GM12872 (cell line): ENCODE measurements around the gene MERTK.

Experiments used
- TF ChIP-seq, protein P1 (sequence below): IDR thresholded peaks from 3 replicates; pipeline ENCODE4 v1.5.1; 2011; ENCODE audit warnings: low read depth, mild to moderate bottlenecking, low read length, moderate library complexity; ENCODE audit not compliant: insufficient read depth

Gene MERTK

DNA sequence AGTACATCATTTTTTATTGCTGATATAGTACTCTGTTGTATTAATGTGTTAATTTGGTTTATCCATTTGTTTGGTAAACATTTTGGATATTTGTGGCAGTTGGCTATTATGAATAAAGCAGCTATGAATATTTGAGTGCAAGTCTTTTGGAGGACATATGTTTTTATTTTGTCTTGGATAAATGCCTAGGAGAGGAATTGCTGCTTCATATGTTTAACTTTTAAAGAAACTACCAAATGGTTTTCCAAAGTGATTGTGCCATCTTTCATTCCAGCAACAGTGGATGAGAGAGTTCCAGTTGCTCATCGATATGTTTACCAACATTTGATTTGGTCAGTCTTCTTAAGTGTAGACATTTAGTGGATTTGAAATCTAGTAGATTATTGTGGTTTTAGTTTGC lies 51.8 kb downstream of the MERTK start:
- TF ChIP-seq, protein P1, sequence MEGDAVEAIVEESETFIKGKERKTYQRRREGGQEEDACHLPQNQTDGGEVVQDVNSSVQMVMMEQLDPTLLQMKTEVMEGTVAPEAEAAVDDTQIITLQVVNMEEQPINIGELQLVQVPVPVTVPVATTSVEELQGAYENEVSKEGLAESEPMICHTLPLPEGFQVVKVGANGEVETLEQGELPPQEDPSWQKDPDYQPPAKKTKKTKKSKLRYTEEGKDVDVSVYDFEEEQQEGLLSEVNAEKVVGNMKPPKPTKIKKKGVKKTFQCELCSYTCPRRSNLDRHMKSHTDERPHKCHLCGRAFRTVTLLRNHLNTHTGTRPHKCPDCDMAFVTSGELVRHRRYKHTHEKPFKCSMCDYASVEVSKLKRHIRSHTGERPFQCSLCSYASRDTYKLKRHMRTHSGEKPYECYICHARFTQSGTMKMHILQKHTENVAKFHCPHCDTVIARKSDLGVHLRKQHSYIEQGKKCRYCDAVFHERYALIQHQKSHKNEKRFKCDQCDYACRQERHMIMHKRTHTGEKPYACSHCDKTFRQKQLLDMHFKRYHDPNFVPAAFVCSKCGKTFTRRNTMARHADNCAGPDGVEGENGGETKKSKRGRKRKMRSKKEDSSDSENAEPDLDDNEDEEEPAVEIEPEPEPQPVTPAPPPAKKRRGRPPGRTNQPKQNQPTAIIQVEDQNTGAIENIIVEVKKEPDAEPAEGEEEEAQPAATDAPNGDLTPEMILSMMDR: no peak

DNA sequence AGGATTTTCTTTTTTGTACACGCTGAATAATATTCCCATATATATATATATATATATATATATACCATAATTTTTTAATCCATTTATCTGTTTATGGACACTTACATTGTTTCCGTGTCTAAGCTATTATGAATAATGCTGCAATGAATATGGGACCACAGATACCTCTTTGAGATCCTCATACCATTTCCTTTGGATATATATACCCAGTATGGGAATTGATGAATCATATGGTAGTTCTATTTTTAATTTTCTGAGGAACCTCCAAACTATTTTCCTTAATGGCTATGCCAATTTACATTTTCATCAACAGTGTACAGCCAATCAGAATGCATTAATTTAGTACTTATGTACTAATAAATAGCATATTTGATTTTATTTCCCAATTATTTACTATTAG lies 53.1 kb downstream of the MERTK start:
- TF ChIP-seq, protein P1: no peak

DNA sequence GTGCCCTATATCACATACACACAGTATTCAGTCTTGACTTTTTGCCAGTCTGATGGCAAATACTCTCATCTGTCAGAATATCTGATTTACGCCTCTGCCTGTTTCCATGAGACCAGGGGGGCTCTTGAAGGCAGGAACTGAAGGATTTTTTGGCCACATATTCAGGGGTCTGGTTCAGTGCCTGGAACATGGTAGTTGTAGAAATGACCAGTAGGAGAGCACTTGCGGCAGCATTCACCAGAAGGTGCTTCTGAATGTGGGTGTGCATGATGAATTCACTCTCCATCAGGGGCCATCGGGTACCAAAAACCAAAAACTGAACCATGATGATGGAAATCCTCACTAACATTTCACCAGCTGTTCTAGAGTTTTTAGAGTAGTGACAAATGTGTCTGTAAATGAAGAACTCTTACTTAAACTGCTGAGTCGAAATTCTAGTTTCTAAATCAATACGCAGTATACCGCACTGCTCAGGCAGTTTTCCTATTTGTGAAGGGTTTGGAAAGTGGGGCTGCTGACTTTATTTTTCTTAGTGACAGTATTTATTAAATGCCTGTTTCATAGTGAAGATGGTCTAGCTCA lies 54.6 kb downstream of the MERTK start:
- TF ChIP-seq, protein P1: no peak

DNA sequence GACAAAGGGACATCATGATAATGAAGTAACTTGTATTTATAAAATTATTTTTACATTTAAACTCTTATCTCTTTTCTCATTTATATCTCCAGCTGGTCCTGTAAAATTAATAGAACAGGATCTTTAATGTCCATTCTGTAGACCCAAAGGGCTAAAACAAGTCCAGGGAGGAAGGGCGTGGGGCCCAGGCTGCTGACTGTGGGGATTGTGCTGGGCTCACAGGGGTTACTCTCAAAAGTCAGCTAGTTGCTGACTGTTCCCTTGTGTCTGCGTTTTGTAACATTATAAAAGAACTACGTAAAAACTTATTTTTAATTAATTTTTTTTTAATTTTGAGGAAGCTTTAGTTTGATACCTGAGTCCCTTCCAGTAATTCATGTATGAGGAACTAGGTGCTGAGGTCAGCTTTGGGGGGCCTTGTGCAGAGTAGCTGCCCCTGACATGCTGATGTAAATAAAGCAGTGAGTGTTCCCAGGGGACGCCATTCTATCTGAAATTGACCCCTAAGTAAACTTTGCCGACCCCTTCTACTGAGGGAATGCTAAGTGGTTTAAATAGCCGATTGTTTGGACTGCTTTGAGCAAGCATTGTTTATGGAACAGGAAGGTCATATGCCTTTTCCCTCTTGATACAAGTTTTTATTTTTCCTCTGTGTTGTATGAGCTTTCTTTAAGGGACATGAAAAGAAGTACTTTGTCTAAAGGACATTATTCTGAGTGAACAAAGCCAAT lies 56.4 kb downstream of the MERTK start:
- TF ChIP-seq, protein P1: no peak

DNA sequence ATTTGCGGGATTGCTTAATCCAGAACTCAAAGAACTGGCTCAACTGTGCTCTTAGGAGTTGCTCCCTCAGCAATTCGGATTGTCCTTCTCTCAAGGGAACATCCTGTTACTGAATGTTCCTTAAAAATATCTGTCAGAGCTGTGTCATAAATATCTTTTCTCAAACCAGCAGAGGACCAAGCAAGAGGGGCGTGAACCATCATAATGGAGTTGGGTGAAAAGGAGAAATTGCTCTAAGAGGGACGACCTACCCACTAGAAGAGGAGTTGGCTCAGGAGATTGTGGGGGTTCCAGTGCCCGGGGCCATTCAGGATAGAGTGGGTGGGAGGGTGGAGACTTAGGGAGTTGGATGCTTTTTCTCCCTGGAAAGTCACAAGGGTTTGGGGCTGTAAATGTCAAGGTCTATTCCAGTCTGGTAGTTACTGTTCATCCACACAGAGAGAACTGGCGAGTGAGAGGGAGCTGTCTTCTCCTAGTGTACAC lies 59.5 kb downstream of the MERTK start:
- TF ChIP-seq, protein P1: no peak

DNA sequence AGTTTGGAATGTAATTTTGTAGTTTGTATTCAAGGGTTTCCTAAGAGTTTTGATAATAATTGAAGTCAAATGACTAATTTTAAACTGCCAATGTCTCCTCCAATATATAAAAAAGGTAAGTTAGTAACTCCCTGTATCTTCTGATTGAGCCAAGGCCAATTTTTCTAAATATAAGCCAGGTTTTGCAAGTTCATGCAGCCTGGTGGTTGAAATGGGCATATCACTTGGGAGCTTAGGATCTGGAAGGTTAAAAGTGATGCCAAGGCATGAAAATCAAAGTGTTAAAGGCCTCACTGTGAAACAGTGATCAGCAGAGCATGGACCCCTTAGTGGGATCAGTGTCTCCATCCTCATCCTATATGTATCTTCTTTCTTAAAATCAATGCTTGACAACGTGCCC lies 60.5 kb downstream of the MERTK start:
- TF ChIP-seq, protein P1: no peak

DNA sequence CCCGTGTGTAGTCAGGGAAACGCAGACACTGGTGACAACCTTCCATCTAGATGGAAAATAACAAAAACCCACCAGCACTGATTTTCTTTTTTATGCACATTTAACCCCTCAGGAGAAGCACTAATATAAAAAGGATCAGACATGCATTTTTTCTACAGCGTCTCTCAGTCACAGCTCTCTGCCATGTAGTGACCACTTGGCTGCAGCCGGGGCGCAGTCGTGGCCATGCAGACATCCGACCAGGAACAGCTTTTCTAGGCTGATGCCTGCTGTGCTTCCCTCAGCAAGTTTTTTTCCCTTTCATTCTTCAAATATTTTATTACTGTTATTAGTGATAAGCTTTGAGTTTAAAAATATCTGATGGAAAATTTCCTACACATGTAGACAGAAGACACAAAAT lies 63.3 kb downstream of the MERTK start:
- TF ChIP-seq, protein P1: no peak
